HG03139 (cell line): Measurements from ENCODE around the gene AMFR.

Experiments used
- ATAC-seq: cut with Tn5 transposase; IDR thresholded peaks from one replicate; pipeline ENCODE4 v1.9.1; 2021; ENCODE audit not compliant: unreplicated experiment

The AMFR gene

GRCh38 chr16:56363781-56364565, 61.4 kb downstream of the AMFR start:
- no peak for ATAC-seq

- no peak for ATAC-seq
Observed at GRCh38 chr16:56363181-56363716, 62.1 kb downstream of the AMFR start.

GRCh38 chr16:56362706-56363105, 62.6 kb downstream of the AMFR start:
- no peak for ATAC-seq

GRCh38 chr16:56362057-56362655, 63.2 kb downstream of the AMFR start:
- ATAC-seq = no peak

GRCh38 chr16:56360117-56361008, 65.0 kb downstream of the AMFR start:
- no peak for ATAC-seq

- ATAC-seq = no peak
Observed at GRCh38 chr16:56357765-56358322, 67.5 kb downstream of the AMFR start.

- no peak for ATAC-seq
Observed at GRCh38 chr16:56357241-56357764, 68.0 kb downstream of the AMFR start.

- peak; percentile 90 for ATAC-seq
Observed at GRCh38 chr16:56356276-56357240, 68.8 kb downstream of the AMFR start.

- no peak for ATAC-seq
Observed at GRCh38 chr16:56355786-56356275, 69.5 kb downstream of the AMFR start.

- no peak for ATAC-seq
Observed at GRCh38 chr16:56355221-56355620, 70.1 kb downstream of the AMFR start.

GRCh38 chr16:56354746-56355145, 70.6 kb downstream of the AMFR start:
- ATAC-seq = no peak

GRCh38 chr16:56354016-56354415, 71.3 kb downstream of the AMFR start:
- no peak for ATAC-seq

GRCh38 chr16:56353054-56353921, 72.1 kb downstream of the AMFR start:
- no peak for ATAC-seq

- no peak for ATAC-seq
Observed at GRCh38 chr16:56352351-56353053, 72.8 kb downstream of the AMFR start.

- no peak for ATAC-seq
Observed at GRCh38 chr16:56351481-56351880, 73.9 kb downstream of the AMFR start.

GRCh38 chr16:56350491-56351405, 74.6 kb downstream of the AMFR start:
- no peak for ATAC-seq

- ATAC-seq = no peak
Observed at GRCh38 chr16:56349711-56350161, 75.6 kb downstream of the AMFR start.
